Measurements from ENCODE around the gene SLC1A4. TPM values are rescaled to one million over a fixed set of nuclear protein-coding genes. Genes with fewer than 3 reads are reported as not detected.

Gene SLC1A4
- total RNA-seq, 1 donor from 2014 or later: 35.4 TPM

DNA sequence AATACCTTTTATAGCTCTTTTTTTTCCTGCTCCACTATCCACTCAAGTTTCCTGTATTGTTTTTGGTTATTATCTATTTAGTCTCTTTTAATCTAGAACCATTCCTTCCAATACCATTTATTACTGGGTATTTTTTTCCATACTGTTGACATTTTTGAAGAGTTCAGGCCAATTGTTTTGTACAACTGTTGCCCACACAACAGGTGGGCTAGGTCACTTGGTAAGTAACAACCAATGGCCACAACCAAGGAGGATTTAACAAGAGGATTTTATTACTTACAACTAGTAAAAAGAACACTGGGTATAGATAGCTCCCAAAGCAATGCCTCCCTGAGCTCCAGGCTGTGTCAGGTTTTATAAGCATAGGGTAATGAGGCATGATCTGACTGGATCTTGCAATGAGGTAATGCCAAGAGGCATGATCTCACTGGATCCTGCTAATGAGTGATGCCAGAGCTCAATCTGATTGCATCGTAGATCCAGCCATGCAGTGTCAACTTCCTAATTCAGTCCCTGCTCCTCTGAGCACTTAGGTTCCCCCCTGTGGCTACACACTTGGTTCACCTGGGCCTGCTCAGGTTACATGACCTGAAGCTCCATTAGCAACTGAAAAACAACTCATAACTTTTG is 59.9 kb downstream of the SLC1A4 start:
- H3K4me1 Mint-ChIP-seq: peaks cover 40% of the 10 kb centered on the region
- ChIA-PET CTCF (interaction anchor here (1.3 kb wide), 1 partner anchor 16 kb away, joined by 3 read pairs; no protein-coding TSS in a partner anchor), POLR2A (interaction anchor here (0.6 to 1.0 kb wide), 3 partner anchors 14 to 178 kb away, joined by 3 to 5 read pairs (median 4); partner anchors contain the start of gene ACTR2)
- no peak for ATAC-seq (ENCODE audit: low read depth)
- no peak overlapping the region for H3K27ac Mint-ChIP-seq
- DNase-seq: no peak
- no peaks in the 10 kb centered on the region for H3K27me3 Mint-ChIP-seq
- intact Hi-C loops (cut with micrococcal nuclease): loop anchor here (2.0 kb wide), 1 partner anchor 16 kb away; no protein-coding TSS in a partner anchor
- peaks cover 8% of the 10 kb centered on the region for H3K9me3 Mint-ChIP-seq
- peaks cover 56% of the 10 kb centered on the region for H3K36me3 Mint-ChIP-seq (ENCODE audit: low read depth)
- TF ChIP-seq, protein P1, sequence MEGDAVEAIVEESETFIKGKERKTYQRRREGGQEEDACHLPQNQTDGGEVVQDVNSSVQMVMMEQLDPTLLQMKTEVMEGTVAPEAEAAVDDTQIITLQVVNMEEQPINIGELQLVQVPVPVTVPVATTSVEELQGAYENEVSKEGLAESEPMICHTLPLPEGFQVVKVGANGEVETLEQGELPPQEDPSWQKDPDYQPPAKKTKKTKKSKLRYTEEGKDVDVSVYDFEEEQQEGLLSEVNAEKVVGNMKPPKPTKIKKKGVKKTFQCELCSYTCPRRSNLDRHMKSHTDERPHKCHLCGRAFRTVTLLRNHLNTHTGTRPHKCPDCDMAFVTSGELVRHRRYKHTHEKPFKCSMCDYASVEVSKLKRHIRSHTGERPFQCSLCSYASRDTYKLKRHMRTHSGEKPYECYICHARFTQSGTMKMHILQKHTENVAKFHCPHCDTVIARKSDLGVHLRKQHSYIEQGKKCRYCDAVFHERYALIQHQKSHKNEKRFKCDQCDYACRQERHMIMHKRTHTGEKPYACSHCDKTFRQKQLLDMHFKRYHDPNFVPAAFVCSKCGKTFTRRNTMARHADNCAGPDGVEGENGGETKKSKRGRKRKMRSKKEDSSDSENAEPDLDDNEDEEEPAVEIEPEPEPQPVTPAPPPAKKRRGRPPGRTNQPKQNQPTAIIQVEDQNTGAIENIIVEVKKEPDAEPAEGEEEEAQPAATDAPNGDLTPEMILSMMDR (IDR thresholded peaks at IDR 0.05): no peak
- no peak overlapping the region for H3K4me3 Mint-ChIP-seq

DNA sequence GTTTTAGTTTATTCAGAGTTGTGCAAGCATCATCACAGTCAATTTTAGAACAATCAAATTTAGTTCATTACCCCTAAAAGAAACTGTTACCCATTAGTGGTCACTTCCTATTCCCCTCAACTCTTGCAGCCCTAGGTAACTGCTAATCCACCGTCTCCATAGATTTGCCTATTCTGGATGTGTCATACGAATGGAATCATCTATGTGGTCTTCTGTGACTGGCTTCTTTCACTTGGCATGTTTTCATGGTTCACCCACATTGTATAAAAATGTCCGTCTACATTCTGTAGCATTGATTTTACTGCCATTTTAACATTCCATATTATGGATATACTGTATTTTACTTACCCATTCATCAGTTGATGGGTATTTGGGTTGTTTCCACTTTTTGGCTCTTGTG is 61.7 kb downstream of the SLC1A4 start:
- Mint-ChIP-seq H3K27me3 (no peaks in the 10 kb centered on the region), H3K36me3 (ENCODE audit: low read depth) (peaks cover 42% of the 10 kb centered on the region), H3K4me3 (no peak overlapping the region), H3K4me1 (peaks cover 54% of the 10 kb centered on the region), H3K27ac (no peak overlapping the region), H3K9me3 (no peaks in the 10 kb centered on the region)
- DNase-seq (no peak), ATAC-seq (ENCODE audit: low read depth) (no peak)
- CTCF ChIA-PET: interaction anchor here (1.0 kb wide), 1 partner anchor 9 kb away, joined by 5 read pairs; no protein-coding TSS in a partner anchor
- intact Hi-C loops (cut with micrococcal nuclease): loop anchor here (10.0 kb wide), 1 partner anchor 1466 kb away; the partner anchor contains the start of genes MDH1 and WDPCP
- POLR2A ChIA-PET: no interaction called here
- TF ChIP-seq, protein P1 (IDR thresholded peaks at IDR 0.05): no peak

DNA sequence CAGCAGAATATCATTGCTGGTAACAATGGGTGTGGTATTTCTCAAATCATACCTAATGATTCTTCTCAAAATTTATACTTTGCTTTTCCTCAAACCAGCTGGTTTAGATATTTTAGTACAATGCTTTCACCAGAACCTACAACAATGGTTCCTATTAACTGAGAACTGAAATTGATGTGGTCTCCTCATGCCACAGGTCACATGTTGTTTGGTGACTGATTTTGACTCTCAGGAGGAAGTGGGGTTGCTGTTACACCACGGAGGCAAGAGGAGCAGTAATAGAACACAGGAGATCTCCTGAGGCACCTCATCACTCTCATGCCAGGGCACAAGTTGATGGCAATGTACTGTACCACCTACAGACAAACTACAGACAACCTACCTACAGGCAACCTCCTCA is 64.0 kb downstream of the SLC1A4 start:
- no peak for DNase-seq
- H3K4me3 Mint-ChIP-seq: peak overlapping the region; percentile 73
- peak; percentile 33 for ATAC-seq (ENCODE audit: low read depth)
- TF ChIP-seq, protein P1 (IDR thresholded peaks at IDR 0.05): no peak
- H3K27ac Mint-ChIP-seq: peak overlapping the region; percentile 95
- no peaks in the 10 kb centered on the region for H3K27me3 Mint-ChIP-seq
- peaks cover 69% of the 10 kb centered on the region for H3K4me1 Mint-ChIP-seq
- ChIA-PET CTCF (interaction anchor here (0.6 to 2.5 kb wide), 6 partner anchors 10 to 401 kb away, joined by 3 to 12 read pairs (median 3); no protein-coding TSS in a partner anchor), POLR2A (interaction anchor here (0.7 to 2.7 kb wide), 11 partner anchors 10 to 286 kb away, joined by 3 to 15 read pairs (median 5); partner anchors contain the start of genes ACTR2 and RAB1A)
- no peaks in the 10 kb centered on the region for H3K9me3 Mint-ChIP-seq
- H3K36me3 Mint-ChIP-seq (ENCODE audit: low read depth): peaks cover 22% of the 10 kb centered on the region
- intact Hi-C loops (cut with micrococcal nuclease): loop anchor here (1.0 to 10.0 kb wide), 4 partner anchors 26 to 1468 kb away; partner anchors contain the start of genes MDH1 and WDPCP

DNA sequence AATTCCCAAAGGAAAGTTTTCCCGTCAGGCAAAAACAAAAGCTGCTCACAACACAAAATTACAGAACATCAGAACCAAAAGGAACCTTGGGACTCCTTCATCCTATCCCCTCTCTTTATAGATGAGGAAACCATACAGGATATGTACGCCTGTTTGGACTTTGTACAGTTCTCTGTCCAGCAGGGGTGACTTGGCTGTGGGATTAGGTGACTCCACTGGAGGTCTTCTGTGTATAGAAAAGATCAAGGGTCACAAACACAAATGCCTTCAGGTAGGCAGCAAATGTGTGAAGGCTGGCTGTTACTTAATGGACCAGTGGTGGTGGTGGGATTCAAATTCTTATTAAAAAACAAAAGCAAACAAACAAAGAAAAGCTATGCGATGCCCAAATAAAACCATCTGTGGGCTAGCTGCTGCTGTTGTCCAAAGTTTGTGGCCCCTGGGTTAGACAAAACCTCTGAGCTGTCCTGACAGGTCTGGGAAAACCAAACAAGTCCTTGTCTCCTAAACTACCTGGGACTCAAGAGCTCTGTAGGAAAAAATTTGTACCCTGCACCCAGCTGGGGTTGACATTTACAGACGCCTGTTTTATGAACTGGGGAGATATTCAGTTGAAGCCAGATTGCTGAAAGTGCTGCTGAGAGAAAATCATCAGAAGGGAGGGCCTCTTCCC is 65.7 kb downstream of the SLC1A4 start:
- ATAC-seq (ENCODE audit: low read depth) (no peak), DNase-seq (no peak)
- Mint-ChIP-seq H3K4me1 (peaks cover 79% of the 10 kb centered on the region), H3K27me3 (no peaks in the 10 kb centered on the region), H3K36me3 (ENCODE audit: low read depth) (peaks cover 14% of the 10 kb centered on the region), H3K27ac (peak overlapping the region; percentile 95), H3K9me3 (no peaks in the 10 kb centered on the region), H3K4me3 (peak overlapping the region; percentile 97)
- ChIA-PET CTCF (interaction anchor here (0.9 to 2.5 kb wide), 12 partner anchors 9 to 531 kb away, joined by 3 to 14 read pairs (median 4); partner anchors contain the start of gene RAB1A), POLR2A (interaction anchor here (0.6 to 5.9 kb wide), 22 partner anchors 8 to 531 kb away, joined by 3 to 50 read pairs (median 9); partner anchors contain the start of genes ACTR2, AFTPH, RAB1A and SERTAD2)
- intact Hi-C loops (cut with micrococcal nuclease): loop anchor here (10.0 kb wide), 1 partner anchor 1470 kb away; the partner anchor contains the start of genes MDH1 and WDPCP
- TF ChIP-seq, protein P1 (IDR thresholded peaks at IDR 0.05): no peak
